ENCODE data around the gene PNMA6E.

Gene PNMA6E

DNA sequence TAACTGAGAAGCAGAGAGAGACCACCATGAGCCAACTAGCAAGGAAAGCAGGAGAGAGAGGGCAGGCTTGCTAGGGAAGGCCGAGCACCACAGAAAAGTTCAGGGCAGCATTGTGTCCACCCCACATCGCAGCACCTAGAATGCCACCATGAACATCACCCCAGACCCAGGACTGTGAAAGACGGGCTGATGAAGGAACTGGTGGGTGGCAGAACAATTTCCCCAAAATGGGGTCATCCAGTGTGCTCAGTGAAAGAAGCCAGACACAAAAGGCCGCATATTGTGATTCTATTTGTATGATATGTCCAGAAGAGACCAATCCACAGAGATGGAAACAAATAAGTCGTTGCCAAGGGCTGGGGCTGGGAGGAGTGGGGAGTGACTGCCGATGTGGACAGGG is 16.8 kb downstream of the PNMA6E start:
- no peak for DNase-seq (ENCODE audit: low spot score)

DNA sequence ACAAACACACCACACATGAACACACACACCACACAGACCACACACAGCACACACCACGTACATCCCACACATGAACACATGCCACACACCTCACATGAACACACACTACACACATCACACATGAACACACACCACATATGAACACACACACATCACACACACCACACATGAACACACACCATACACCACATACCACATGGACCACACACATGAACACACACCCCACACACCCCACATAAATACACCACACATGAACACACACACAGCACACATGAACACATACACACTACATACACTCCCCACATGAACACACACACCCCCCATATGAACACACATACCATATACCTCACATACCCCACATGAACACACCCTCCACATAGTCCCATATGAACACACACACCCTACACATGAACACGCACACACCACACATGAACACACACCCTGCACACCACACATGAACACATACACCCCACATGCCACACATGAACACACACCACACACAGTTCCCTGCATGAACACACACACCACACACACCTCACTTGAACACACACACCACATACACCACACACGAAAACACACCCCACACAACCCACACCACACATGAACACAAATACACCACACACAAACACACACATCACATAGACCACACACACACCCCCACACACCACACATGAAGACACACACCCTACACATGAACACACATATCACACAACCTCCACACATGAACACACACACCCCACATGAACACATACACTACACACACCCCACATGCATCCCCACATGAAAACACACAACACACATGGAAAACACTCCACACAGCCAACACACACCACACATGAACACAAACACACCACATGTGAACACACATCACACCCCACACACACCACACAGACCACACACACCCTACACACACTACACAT is 18.3 kb downstream of the PNMA6E start:
- DNase-seq (ENCODE audit: low spot score): no peak

DNA sequence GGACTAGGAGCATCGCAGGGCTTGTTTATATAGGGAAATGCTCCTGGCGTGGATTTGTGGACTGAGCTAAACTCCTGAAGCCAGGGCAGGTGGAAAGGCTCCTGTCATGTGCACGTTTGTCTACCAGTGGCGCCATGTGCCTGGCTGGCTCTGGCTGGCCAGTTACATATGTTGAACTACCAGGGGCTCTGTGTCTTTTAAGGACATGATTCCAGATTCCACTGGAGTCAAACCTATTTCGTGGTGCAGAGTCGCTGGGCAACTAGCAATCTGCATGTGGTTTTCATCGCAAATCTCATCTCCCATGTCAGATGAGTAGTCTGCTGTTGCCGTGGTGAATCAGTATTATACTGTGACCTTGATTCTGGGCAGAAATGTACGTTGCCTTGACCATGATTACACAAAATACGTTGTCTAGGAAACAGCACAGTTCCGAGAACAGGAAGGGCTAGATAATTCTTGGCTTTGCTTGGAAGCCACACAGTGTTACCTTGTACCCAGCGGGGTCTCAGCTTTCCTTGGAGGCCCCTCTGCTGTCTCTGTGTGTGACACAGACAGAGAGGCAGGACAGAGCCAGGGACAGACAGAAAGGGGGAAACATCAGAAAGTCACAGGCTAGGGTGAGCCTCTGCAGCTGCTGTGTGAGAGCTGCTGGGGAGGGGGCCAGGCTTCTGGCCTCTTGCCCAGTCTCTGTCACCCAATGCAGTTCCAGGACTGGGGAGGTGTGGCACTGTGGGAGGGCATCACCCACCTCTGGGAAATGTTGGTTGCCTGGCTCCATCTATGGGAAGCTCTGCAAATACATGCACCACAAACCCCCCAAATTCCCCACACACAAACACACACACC is 19.2 kb downstream of the PNMA6E start:
- no peak for DNase-seq (ENCODE audit: low spot score)

DNA sequence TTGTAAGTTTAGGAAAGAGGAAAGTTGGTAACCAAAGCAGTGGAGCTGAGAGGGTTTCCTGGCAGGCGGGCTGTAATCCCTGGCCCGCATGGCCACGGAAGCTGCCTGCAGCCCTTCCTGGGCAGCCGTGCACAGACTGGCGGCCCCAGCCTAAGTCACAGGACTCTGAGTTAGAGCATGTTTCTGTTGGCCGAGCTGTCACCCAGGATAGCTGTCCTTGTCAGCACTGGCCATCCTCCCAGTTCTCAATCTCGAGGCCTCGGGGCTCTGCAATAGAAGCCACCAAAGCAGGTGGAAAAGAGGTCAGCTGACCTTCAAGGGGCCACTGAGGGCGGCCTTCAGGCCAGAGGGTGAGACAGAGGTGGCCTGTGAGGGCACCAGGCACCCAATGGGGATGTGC is 20.5 kb downstream of the PNMA6E start:
- no peak for DNase-seq (ENCODE audit: low spot score)

DNA sequence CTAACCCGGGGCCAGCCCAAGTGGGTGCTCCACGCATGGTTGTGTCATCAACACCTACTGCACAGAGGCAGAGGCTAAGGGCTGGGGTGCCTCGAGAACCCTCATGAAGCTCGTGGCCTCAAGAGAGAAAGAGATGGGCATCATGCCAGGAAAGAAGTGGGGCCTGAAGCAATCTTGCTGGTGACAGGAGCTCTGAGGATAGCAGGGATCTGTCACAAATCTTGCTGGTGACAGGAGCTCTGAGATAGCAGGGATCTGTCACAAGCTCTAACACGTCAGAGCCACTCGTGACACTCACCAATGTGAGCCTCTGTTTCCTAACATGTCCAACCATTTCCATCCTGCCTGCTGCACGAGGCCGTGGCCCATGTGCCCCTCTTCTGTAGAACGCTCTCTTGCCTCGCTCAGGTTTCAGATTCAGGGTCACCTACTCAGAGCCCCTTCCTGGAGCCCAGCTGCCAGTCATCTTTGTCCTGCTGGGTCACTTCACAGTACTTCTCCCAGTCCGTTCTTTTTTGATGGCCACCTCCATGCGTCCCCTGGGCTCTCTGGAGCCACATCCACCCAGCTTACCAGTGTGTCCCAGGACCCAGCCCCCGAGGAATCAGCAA is 21.1 kb downstream of the PNMA6E start:
- no peak for DNase-seq (ENCODE audit: low spot score)

DNA sequence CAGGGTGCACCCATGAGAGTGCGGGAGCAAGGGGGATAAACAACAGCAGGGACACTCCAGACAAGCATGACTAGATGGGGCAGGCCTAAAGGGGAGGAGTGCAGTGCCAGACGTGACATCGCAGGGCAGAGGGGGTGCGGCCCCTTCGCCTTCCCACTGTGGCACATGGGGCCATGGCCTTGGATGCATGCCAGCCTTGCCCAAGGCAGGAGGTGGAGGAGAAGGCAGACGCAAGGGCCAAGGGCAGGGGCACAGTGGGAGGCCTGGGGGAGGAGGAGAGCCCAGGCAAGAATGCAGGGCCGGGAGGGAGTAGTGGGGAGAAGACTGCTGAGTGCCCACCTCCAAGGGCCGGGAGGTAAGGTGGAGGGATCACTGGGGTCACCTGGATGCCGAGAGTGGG is 21.6 kb downstream of the PNMA6E start:
- no peak for DNase-seq (ENCODE audit: low spot score)

DNA sequence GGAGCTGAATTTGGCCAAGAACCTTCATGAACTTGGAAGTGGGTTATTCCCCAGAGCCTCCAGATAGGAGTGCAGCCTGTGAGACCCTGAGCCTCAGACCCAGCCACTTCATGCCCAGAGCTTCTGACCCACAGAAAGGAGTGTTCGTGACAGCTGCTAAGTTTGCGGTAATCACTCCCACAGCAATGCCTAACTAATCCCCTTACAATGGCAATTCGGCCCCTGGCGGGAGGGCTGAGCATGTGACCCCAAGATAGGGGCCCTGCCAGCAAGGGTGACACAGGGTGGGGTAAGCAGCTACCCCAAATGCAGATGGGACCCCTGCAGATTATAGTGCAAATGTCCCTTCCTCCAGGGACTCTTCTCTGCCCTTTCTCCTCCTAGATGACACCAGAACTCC is 22.5 kb downstream of the PNMA6E start:
- no peak for DNase-seq (ENCODE audit: low spot score)

DNA sequence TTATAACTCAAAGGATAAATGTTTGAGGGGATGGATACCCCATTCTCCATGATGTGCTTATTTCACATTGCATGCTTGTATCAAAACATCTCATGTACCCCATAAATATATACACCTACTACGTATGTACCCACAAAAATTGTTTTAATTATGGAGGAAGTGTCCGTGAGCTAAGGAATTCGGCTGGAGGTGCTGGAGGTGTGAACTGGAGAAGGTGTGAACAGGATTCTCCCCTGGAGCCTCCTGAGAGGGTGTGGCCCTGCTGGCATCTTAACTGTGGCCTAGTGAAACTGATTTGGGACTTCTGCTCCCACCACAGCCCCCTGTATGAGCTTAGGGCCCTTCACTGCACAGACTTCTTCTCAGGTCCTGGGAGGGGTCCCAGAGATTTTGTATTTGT is 23.4 kb downstream of the PNMA6E start:
- no peak for DNase-seq (ENCODE audit: low spot score)

DNA sequence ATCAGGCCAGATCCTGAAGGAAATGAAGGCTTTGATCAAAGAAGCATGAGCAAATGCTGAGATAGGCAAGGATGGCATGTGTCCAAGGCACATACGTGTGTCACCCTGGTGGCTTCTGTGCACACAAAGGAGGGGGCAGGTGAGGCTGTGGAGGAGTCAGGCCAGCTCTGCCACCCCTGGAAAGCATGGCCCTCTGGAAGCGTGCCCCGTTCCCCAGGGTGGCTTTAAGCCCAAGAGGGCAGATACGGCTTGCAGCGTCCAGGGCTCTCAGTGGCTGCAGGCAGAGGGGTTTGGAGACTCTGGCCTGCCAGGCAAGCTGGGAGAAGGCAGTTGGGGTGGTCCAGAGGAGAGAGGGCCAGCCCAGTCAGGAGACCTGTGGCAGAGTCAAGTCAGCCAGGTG is 25.6 kb downstream of the PNMA6E start:
- DNase-seq (ENCODE audit: low spot score): no peak

DNA sequence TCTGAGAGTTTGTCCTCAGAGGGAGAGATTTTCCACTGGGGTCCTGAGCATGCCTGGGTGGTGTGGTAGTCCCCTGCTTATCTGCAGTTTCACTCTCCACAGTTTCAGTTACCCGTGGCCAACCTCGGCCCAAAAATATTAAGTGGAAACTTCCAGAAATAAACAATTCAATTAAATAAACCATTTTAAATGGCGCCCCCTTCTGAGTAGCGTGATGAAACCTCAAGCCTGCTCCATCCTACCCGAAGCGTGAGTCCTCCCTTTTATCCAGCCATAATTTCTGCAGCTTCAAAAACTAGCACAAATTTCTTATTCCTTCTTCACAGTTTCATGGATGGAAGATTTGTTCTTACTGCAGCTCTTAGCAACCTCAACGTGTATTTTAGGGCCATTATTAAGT is 26.7 kb downstream of the PNMA6E start:
- no peak for DNase-seq (ENCODE audit: low spot score)

DNA sequence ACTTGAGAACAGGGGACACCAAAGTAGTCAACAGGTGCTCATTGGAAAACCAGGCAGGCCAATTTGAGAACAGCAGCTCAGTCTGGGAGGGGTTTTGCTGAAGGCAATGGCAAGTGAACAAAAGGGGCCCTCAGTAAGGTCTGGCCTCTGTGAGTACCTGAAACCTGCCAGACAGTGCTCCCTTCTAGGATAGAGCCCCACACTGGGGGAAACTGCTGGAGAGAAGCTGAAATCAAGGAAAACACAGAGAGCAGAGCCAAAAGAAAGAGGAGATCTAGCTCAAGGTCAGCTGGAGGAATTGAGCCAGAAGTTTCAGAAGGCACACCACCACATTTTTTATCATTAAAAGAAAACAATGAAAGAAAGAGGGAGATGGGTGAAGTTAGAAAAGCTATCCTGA is 28.2 kb downstream of the PNMA6E start:
- DNase-seq (ENCODE audit: low spot score): no peak

DNA sequence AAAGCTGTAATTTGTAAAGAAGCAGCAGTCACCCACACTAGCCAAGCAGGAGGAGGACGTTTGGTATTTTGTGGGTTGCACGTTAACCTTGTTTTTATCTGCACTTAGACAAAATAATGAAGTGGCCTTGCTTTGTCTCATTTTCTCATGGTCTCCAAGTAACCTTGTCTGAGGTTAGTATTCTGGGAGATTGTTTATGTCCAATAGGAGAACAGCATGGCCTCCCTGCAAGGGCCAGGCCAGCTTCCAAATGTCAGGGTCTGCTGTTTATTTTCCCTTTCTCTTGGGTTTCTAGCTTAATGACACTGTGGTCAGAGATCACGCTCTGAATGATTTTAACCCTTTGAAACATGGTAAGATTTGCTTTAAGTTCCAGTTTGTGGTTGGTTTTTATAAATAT is 29.9 kb downstream of the PNMA6E start:
- no peak for DNase-seq (ENCODE audit: low spot score)

DNA sequence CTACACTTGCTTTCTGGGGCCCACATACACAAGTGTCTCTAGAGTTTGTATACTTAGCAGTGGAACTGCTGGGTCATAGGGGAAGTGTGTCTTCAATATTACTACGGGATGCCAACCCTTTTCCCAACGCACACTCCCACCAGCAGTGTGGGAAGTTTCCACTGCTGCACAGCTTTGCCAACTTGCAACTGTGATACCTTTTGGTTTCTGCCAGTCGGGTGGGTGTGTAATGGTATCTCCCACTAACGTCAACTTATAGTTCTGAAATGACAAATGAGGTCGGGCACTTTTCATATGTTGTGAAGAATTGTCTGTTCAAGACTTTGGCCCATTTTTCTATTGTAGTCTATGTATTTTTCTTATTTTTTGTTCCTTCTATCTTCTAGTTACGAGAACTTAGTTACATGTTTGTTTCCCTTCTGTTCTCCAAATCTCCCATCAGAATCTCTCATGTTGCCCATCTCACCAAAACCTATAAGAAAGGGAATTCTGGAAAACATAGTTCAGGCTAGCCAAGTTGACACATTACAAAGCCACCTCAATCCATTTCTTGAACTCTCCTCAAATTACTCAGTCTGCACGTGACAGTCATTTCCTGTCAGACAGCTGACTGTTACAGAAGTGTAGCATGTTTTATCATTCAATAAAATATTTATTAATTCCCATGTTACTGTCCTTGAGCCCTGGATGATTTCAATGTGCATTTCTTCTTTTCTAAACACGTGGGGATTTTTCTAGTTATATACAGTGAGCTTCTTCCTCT is 30.7 kb downstream of the PNMA6E start:
- DNase-seq (ENCODE audit: low spot score): no peak

DNA sequence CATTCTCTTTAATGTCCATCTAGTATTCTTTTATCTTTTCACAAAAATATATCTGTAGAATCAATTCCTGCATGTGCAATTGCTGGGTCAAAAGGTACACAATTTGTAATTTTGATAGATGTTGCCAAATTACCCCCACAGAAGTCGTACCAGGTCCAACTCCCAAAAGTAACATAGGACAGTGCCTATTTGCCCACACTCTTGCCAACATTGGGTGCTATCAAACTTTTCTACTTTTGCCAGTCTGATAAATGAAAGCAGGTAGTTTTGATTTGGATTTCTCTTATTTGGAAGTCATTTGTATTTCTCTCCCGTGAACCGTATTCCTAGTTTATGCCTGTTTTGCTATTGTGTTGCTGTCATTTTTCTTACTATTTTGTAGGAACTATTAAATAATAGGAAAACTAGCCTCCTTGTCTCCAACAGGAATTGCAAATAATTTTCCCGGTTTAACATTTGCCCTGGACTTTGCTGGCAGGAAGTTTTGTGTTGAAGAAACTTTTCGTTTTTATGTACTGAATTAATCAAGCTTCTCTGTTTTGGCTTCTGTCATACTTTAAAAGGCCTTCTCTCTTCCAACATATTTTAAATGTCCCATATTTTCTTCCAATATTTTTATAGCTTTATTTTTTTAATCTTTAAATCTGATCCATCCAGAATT is 34.1 kb downstream of the PNMA6E start:
- DNase-seq (ENCODE audit: low spot score): no peak

DNA sequence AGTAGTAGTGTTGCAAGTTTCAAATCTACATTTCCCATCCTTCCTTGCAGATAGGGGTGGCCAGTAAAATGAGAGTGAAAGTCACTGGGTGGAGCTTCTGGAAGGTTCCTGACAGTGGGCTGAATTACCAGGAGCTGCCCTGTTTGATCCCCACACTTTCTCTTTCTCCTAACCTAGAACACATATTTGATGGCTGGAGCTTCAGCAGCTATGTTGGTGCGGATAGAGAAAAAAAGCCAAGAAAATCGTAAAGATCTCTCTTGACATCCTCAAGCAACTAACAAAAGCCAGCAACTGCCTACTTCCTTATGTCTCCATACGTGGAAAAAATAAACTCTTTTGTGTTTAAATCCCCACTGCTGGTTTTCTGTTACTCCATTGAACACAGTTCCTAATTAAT is 35.0 kb downstream of the PNMA6E start:
- DNase-seq (ENCODE audit: low spot score): no peak

DNA sequence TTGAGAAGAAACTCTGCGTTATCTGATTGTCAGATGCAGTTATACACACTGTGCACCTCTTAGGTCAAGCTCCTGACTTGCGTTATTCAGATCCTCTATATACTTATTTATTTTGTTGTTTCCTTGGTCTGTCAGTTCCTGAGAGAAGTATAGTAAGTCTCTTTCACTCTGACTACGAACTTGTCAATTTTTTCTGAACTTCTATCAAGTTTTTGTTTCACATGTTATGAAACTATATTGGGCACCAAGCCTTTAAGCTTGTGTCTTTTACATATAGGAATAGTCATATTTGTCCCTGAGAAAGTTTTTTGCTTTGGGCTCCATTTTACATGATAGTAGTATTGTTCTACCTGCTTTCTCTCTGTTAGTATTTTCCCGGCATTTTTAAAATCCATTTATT is 35.5 kb downstream of the PNMA6E start:
- no peak for DNase-seq (ENCODE audit: low spot score)

DNA sequence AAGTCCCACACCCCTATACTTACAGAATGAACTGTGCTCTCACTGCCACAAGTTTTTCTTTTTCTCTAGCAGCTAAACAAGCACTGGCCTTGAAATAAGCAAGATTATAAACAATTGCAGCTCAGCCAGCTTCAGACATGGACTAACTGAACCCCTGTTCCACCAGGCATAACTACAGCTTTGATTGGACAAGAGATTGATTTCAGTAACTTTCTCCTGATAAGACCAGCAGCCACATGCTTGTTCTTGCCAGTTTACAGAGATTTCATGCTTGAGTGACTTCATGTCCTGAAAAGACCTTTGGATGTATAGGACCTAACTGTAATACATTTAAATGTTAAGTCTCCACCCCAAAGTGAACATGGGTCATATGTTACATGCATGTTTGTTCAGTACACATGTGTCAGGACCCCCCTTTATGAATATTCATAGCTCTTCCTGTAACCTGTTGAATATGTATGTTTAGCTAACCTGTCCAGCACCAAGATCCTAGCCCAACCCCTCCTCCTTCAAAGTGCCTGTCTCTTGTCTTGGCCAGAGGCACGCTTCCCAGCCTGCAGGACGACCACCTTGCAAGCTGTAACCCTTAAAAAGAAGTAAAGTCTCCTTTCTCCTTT is 39.3 kb downstream of the PNMA6E start:
- no peak for DNase-seq (ENCODE audit: low spot score)

DNA sequence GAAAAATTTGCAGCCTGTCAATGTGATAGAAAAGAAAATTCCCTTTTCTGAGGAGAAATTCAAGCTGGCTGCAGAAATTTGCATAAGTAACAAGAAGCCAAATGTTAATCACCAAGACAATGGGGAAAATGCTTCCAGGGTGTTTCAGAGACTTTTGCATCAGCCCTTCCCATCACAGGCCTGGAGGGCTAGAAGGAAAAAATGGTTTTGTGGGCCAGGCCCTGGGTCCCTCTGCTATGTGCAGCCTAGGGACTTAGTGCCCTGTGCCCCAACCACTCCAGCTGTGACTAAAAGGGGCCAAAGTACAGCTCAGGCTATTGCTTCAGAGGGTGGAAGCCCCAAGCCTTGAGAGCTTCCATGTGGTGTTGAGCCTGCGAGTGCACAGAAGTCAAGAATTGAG is 43.3 kb downstream of the PNMA6E start:
- no peak for DNase-seq (ENCODE audit: low spot score)

DNA sequence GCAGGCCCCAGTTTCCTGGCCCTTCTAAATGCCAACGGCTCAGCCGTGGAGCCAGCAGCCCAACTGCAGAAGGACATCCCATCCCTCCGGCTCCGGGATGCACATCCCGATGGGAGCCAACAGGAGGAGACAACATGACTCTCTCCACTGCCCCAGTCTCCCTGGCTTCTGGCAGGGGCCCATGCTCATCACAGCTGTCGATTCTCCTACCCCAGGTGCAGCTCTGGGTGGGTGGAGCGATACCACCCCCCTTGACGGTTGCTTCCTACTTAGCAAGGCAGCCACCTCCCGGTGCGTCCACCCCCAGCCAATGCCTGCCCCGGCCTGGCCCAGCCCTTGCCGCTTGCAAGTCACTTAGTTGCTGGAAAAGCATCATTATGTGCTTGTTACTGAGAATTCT is 47.7 kb downstream of the PNMA6E start:
- no peak for DNase-seq (ENCODE audit: low spot score)

DNA sequence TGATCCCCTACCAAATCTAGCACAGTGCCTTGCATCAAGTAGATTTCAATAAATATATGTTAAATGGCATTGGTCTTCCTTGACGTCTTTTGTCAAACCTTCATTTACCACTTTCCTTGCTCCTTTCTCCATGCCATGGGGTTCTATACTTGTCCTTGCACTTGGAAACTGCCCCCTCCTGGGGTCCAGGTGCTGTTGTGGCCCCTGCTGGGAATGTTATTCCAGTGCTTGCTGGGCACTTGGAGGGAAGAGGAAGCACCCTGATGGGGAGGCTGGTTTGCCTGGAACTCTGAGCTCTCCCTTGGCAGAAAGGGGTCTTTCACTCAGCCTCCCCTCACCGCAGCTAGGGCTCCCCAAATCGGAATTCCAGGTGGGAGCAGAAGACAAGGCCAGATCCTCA is 48.3 kb downstream of the PNMA6E start:
- no peak for DNase-seq (ENCODE audit: low spot score)

DNA sequence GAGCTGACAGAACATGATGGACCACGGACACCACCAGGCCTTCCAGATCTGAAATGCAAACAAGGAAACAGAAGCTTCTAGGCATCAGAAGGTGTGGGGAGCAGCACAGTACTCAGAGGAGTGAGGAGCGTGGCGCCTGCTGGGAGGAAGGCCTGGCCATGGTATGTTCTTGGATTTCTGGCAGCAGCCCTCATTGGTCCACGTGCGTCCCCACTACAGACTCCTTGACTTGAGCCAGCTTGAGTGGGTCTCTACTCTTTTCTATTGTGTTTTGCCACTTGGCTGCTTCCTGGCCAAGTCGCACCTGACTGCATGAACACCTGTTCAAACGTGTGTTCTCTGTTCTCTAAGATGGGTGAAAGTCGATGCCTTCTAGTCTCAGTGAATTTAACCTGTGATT is 49.2 kb downstream of the PNMA6E start:
- DNase-seq (ENCODE audit: low spot score): no peak

All from CD4-positive, alpha-beta T cell treated with Interleukin-6 at 100 ng/mL for 8 hours (primary cell).